ENCODE results near the gene ZNRF3. TPM values are rescaled to one million over a fixed set of nuclear protein-coding genes. Genes with fewer than 3 reads are reported as not detected.
A peak's percentile ranks its signal among the peaks of the same experiment; 100 is the strongest.
"Not testable (repeated sequence)": the region's sequence is repeated elsewhere in the genome, so short reads cannot be mapped to it uniquely, and the experiment has no call there.

Gene ZNRF3
- total RNA-seq, 1 donor from 2014 or later, result 18.5 TPM

- Mint-ChIP-seq H3K27me3 (ENCODE audit: low read depth) (no peaks in the 10 kb centered on the region), H3K27ac (ENCODE audit: unreplicated experiment) (no peak overlapping the region), H3K4me1 (peaks cover 12% of the 10 kb centered on the region), H3K9me3 (no peaks in the 10 kb centered on the region), H3K36me3 (ENCODE audit: low read depth) (peaks cover 3% of the 10 kb centered on the region), H3K4me3 (no peak overlapping the region)
- TF ChIP-seq, protein P1, sequence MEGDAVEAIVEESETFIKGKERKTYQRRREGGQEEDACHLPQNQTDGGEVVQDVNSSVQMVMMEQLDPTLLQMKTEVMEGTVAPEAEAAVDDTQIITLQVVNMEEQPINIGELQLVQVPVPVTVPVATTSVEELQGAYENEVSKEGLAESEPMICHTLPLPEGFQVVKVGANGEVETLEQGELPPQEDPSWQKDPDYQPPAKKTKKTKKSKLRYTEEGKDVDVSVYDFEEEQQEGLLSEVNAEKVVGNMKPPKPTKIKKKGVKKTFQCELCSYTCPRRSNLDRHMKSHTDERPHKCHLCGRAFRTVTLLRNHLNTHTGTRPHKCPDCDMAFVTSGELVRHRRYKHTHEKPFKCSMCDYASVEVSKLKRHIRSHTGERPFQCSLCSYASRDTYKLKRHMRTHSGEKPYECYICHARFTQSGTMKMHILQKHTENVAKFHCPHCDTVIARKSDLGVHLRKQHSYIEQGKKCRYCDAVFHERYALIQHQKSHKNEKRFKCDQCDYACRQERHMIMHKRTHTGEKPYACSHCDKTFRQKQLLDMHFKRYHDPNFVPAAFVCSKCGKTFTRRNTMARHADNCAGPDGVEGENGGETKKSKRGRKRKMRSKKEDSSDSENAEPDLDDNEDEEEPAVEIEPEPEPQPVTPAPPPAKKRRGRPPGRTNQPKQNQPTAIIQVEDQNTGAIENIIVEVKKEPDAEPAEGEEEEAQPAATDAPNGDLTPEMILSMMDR (conservative IDR thresholded peaks at IDR 0.05), result no peak
- no peak for DNase-seq (ENCODE audit: low read depth, low spot score)
Observed at GRCh38 chr22:29039148-29039547, 155.8 kb downstream of the ZNRF3 start.

- not testable (repeated sequence) for DNase-seq (ENCODE audit: low read depth, low spot score); H3K27ac Mint-ChIP-seq (ENCODE audit: unreplicated experiment); H3K4me3 Mint-ChIP-seq; H3K4me1 Mint-ChIP-seq; H3K36me3 Mint-ChIP-seq (ENCODE audit: low read depth); H3K9me3 Mint-ChIP-seq; H3K27me3 Mint-ChIP-seq (ENCODE audit: low read depth)
Observed at GRCh38 chr22:29039684-29040083, 156.3 kb downstream of the ZNRF3 start.

DNA sequence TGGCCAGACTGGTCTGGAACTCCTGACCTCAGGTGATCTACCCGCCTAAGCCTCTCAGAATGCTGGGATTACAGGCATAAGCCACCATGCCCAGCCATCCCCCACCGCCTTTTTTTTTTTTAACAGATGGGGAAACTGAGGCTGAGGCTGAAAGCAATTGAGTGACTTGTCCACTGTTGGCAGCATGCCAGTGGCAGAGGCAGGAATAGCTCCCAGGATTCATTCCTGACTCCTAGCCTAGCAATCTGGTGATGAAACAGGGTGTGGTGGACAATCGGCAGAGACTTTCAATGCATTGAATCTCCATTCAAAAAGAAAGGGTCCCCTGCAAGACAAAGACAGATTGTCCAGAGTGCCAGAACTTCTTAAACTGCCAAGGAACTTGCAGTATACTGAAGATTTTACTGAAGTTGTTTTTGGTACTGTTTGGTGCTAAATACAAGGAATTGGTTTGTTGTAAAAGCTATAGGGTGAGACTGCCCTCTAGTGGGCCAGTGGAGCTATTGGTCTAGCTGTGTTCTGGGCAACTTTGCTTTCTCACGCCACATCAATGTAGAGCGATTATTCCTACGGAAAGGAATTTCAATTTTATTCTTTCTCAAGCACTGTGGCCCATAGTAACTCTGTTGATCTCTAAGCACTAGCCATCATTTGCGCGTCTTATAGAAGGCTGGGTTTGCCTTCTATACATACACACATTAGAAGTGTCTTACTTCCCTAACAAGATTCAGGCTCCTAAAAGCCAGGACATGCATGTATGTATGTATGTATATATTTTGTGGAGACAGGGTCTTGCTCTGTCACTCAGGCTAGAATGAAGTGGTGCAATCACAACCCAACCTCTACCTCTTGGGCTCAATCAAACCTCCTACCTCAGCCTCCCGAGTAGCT is 157.3 kb downstream of the ZNRF3 start:
- peak; percentile 74 for DNase-seq (ENCODE audit: low read depth, low spot score)
- Mint-ChIP-seq H3K27me3 (ENCODE audit: low read depth) (no peaks in the 10 kb centered on the region), H3K9me3 (no peaks in the 10 kb centered on the region), H3K27ac (ENCODE audit: unreplicated experiment) (no peak overlapping the region), H3K36me3 (ENCODE audit: low read depth) (peaks cover 3% of the 10 kb centered on the region), H3K4me1 (peaks cover 7% of the 10 kb centered on the region), H3K4me3 (peak overlapping the region; percentile 4)
- TF ChIP-seq, protein P1 (conservative IDR thresholded peaks at IDR 0.05), result peak; percentile 98

GRCh38 chr22:29041408-29041807 is 158.0 kb downstream of the ZNRF3 start:
- no peaks in the 10 kb centered on the region for H3K9me3 Mint-ChIP-seq
- H3K4me3 Mint-ChIP-seq, result no peak overlapping the region
- peaks cover 7% of the 10 kb centered on the region for H3K4me1 Mint-ChIP-seq
- TF ChIP-seq, protein P1 (conservative IDR thresholded peaks at IDR 0.05), result no peak
- peak overlapping the region; percentile 68 for H3K27ac Mint-ChIP-seq (ENCODE audit: unreplicated experiment)
- peaks cover 3% of the 10 kb centered on the region for H3K36me3 Mint-ChIP-seq (ENCODE audit: low read depth)
- H3K27me3 Mint-ChIP-seq (ENCODE audit: low read depth), result no peaks in the 10 kb centered on the region
- no peak for DNase-seq (ENCODE audit: low read depth, low spot score)

- no peak for DNase-seq (ENCODE audit: low read depth, low spot score)
- Mint-ChIP-seq H3K9me3 (no peaks in the 10 kb centered on the region), H3K4me1 (peaks cover 7% of the 10 kb centered on the region), H3K27ac (ENCODE audit: unreplicated experiment) (no peak overlapping the region), H3K36me3 (ENCODE audit: low read depth) (peaks cover 3% of the 10 kb centered on the region), H3K27me3 (ENCODE audit: low read depth) (no peaks in the 10 kb centered on the region), H3K4me3 (no peak overlapping the region)
- TF ChIP-seq, protein P1 (conservative IDR thresholded peaks at IDR 0.05), result no peak
Observed at GRCh38 chr22:29043906-29044575, 160.7 kb downstream of the ZNRF3 start.

Measured in neural crest cell (in vitro differentiated cells).